Measurements from ENCODE around the gene GRID2. TPM values are rescaled to one million over a fixed set of nuclear protein-coding genes. Genes with fewer than 3 reads are reported as not detected.

GRID2 gene
- total and polyA plus RNA-seq, 10 of the 15 experiments (the other 5 are each of a cell fraction or from before 2014, with no cell fraction given), result not detected

DNA sequence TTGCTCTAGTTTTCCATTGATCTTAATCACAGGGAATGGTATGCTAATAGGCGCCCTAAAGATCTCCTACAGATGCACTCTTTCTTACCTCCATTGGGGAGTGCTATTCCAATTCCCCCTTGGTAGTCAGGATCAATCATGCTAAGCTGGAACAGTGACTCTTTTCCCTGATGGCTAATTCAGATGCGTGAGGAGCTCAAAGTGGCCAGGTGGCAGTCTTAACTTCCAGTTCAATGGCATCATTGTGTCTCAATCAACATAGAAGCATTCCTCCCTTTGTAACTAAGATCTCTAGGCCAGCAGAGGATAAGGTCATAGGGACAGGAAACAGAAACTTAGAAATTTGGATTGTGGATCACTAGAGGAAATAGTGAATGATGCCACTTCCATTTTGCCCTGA lies 216.8 kb downstream of the GRID2 start:
- RAD21 ChIA-PET (ENCODE audit: unreplicated experiment), result no interaction called here
- WGBS (ENCODE audit: insufficient coverage, insufficient replicate concordance, low lambda C conversion rate, missing lambda C conversion rate), result 12% methylated on average over 2 of the region's 2 CpGs
- no peak for FAIRE-seq
- in situ Hi-C loops (cut with MboI) (no loop called here), intact Hi-C loops (cut with micrococcal nuclease; ENCODE audit: unreplicated experiment) (no loop called here)
- POLR2A ChIA-PET, result no interaction called here
- Histone ChIP-seq H3K36me3 (ENCODE audit: control insufficient read depth in 2 of 2, insufficient read depth in 2 of 2, low read length in 1 of 2) (no peaks in the 10 kb centered on the region), H3K27me3 (replicated peaks in 1 of 2; ENCODE audit: control insufficient read depth in 2 of 2, insufficient read depth in 2 of 2, low read length in 1 of 2) (no peaks in the 10 kb centered on the region), H3K79me2 (ENCODE audit: control insufficient read depth, insufficient read depth, low read length) (no peaks in the 10 kb centered on the region), H3K9ac (ENCODE audit: control insufficient read depth, insufficient read depth, low read length) (no peak overlapping the region), H3K4me2 (ENCODE audit: control insufficient read depth, insufficient read depth) (no peak overlapping the region), H3K27ac (ENCODE audit: control insufficient read depth, insufficient read depth) (no peak overlapping the region), H2AFZ (ENCODE audit: control insufficient read depth, low read depth, low read length) (no peak overlapping the region), H3K4me1 (ENCODE audit: control insufficient read depth, insufficient read depth, low read length) (no peaks in the 10 kb centered on the region), H4K20me1 (ENCODE audit: control insufficient read depth, insufficient read depth) (no peaks in the 10 kb centered on the region), H3K9me3 (replicated peaks; ENCODE audit: control insufficient read depth, insufficient read depth, low read length) (no peaks in the 10 kb centered on the region), H3K4me3 (no peak overlapping the region)
- CTCF ChIA-PET, result interaction anchor here (0.9 kb wide), 1 partner anchor 13 kb away, joined by 3 read pairs; no protein-coding TSS in a partner anchor
- ATAC-seq, result no peak
- BruUV-seq (replicated peaks), result no TSS peak
- SMC1A ChIA-PET (ENCODE audit: uncharacterized antibody, unreplicated experiment), result no interaction called here
- no peak for DNase-seq (ENCODE audit: low read depth, low spot score)
- no peak for TF ChIP-seq KDM1A (IDR thresholded peaks at IDR 0.05; ENCODE audit: borderline replicate concordance)
- TF ChIP-seq, protein P1, sequence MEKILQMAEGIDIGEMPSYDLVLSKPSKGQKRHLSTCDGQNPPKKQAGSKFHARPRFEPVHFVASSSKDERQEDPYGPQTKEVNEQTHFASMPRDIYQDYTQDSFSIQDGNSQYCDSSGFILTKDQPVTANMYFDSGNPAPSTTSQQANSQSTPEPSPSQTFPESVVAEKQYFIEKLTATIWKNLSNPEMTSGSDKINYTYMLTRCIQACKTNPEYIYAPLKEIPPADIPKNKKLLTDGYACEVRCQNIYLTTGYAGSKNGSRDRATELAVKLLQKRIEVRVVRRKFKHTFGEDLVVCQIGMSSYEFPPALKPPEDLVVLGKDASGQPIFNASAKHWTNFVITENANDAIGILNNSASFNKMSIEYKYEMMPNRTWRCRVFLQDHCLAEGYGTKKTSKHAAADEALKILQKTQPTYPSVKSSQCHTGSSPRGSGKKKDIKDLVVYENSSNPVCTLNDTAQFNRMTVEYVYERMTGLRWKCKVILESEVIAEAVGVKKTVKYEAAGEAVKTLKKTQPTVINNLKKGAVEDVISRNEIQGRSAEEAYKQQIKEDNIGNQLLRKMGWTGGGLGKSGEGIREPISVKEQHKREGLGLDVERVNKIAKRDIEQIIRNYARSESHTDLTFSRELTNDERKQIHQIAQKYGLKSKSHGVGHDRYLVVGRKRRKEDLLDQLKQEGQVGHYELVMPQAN (conservative IDR thresholded peaks at IDR 0.05), result no peak
- TF ChIP-seq SREBF1 (IDR thresholded peaks at IDR 0.05; ENCODE audit: low read length), result no peak
- no peak for TF ChIP-seq YY1 (IDR thresholded peaks at IDR 0.05; ENCODE audit: low read depth, low read length)
- TF ChIP-seq BMI1 (IDR thresholded peaks at IDR 0.05; ENCODE audit: borderline replicate concordance), result no peak
- TF ChIP-seq, protein P2, sequence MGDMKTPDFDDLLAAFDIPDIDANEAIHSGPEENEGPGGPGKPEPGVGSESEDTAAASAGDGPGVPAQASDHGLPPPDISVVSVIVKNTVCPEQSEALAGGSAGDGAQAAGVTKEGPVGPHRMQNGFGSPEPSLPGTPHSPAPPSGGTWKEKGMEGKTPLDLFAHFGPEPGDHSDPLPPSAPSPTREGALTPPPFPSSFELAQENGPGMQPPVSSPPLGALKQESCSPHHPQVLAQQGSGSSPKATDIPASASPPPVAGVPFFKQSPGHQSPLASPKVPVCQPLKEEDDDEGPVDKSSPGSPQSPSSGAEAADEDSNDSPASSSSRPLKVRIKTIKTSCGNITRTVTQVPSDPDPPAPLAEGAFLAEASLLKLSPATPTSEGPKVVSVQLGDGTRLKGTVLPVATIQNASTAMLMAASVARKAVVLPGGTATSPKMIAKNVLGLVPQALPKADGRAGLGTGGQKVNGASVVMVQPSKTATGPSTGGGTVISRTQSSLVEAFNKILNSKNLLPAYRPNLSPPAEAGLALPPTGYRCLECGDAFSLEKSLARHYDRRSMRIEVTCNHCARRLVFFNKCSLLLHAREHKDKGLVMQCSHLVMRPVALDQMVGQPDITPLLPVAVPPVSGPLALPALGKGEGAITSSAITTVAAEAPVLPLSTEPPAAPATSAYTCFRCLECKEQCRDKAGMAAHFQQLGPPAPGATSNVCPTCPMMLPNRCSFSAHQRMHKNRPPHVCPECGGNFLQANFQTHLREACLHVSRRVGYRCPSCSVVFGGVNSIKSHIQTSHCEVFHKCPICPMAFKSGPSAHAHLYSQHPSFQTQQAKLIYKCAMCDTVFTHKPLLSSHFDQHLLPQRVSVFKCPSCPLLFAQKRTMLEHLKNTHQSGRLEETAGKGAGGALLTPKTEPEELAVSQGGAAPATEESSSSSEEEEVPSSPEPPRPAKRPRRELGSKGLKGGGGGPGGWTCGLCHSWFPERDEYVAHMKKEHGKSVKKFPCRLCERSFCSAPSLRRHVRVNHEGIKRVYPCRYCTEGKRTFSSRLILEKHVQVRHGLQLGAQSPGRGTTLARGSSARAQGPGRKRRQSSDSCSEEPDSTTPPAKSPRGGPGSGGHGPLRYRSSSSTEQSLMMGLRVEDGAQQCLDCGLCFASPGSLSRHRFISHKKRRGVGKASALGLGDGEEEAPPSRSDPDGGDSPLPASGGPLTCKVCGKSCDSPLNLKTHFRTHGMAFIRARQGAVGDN (IDR thresholded peaks at IDR 0.05), result no peak
- no peak for TF ChIP-seq EGR1 (IDR thresholded peaks at IDR 0.05; ENCODE audit: borderline replicate concordance in 1 of 2, low read depth in 2 of 2, low read length in 2 of 2)
- no peak for TF ChIP-seq SUZ12 (IDR thresholded peaks at IDR 0.05; ENCODE audit: unreplicated experiment)
- TF ChIP-seq NFYA (IDR thresholded peaks at IDR 0.05; ENCODE audit: borderline replicate concordance, low read depth, low read length), result no peak
- TF ChIP-seq, protein P3, sequence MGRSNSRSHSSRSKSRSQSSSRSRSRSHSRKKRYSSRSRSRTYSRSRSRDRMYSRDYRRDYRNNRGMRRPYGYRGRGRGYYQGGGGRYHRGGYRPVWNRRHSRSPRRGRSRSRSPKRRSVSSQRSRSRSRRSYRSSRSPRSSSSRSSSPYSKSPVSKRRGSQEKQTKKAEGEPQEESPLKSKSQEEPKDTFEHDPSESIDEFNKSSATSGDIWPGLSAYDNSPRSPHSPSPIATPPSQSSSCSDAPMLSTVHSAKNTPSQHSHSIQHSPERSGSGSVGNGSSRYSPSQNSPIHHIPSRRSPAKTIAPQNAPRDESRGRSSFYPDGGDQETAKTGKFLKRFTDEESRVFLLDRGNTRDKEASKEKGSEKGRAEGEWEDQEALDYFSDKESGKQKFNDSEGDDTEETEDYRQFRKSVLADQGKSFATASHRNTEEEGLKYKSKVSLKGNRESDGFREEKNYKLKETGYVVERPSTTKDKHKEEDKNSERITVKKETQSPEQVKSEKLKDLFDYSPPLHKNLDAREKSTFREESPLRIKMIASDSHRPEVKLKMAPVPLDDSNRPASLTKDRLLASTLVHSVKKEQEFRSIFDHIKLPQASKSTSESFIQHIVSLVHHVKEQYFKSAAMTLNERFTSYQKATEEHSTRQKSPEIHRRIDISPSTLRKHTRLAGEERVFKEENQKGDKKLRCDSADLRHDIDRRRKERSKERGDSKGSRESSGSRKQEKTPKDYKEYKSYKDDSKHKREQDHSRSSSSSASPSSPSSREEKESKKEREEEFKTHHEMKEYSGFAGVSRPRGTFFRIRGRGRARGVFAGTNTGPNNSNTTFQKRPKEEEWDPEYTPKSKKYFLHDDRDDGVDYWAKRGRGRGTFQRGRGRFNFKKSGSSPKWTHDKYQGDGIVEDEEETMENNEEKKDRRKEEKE (IDR thresholded peaks at IDR 0.05), result no peak

Measured in GM12878 (cell line).